ENCODE measurements around the gene SRGAP2C.
"Not testable (repeated sequence)": the region's sequence is repeated elsewhere in the genome, so short reads cannot be mapped to it uniquely, and the experiment has no call there.

- TF ChIP-seq NR2F2 (IDR thresholded peaks at IDR 0.05; ENCODE audit: borderline replicate concordance, low read depth); ZNF747 (CRISPR knock-in tag; IDR thresholded peaks at IDR 0.05; ENCODE audit: borderline replicate concordance); XRCC5 (optimal IDR thresholded peaks at IDR 0.05; ENCODE audit: low read length); EP300 (IDR thresholded peaks at IDR 0.05; ENCODE audit: low read depth in 2 of 2, low read length in 2 of 2); EP300 (CRISPR knock-in tag; IDR thresholded peaks at IDR 0.05; ENCODE audit: borderline replicate concordance); ZFP37 (CRISPR knock-in tag; IDR thresholded peaks at IDR 0.05; ENCODE audit: borderline replicate concordance); SMYD3 (CRISPR knock-in tag; IDR thresholded peaks at IDR 0.05); FOSL2 (CRISPR knock-in tag; IDR thresholded peaks at IDR 0.05); MEIS2 (CRISPR knock-in tag; IDR thresholded peaks at IDR 0.05); POLR2A (IDR thresholded peaks at IDR 0.05; ENCODE audit: insufficient read depth in 1 of 2, low read depth in 2 of 2, low read length in 2 of 2); GTF2F1 (IDR thresholded peaks at IDR 0.05; ENCODE audit: low read length); SIN3A (IDR thresholded peaks at IDR 0.05; ENCODE audit: borderline replicate concordance, low read depth, low read length); HINFP (CRISPR knock-in tag; IDR thresholded peaks at IDR 0.05; ENCODE audit: low read depth): not testable (repeated sequence)
- TF ChIP-seq, protein P1, sequence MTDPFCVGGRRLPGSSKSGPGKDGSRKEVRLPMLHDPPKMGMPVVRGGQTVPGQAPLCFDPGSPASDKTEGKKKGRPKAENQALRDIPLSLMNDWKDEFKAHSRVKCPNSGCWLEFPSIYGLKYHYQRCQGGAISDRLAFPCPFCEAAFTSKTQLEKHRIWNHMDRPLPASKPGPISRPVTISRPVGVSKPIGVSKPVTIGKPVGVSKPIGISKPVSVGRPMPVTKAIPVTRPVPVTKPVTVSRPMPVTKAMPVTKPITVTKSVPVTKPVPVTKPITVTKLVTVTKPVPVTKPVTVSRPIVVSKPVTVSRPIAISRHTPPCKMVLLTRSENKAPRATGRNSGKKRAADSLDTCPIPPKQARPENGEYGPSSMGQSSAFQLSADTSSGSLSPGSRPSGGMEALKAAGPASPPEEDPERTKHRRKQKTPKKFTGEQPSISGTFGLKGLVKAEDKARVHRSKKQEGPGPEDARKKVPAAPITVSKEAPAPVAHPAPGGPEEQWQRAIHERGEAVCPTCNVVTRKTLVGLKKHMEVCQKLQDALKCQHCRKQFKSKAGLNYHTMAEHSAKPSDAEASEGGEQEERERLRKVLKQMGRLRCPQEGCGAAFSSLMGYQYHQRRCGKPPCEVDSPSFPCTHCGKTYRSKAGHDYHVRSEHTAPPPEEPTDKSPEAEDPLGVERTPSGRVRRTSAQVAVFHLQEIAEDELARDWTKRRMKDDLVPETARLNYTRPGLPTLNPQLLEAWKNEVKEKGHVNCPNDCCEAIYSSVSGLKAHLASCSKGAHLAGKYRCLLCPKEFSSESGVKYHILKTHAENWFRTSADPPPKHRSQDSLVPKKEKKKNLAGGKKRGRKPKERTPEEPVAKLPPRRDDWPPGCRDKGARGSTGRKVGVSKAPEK (CRISPR knock-in tag; IDR thresholded peaks at IDR 0.05; ENCODE audit: borderline replicate concordance) = not testable (repeated sequence)
Measured at GRCh38 chr1:121324726-121325125, 140.0 kb downstream of the SRGAP2C start.
